Activated CD8-positive, alpha-beta memory T cell treated with anti-CD3 and anti-CD28 coated beads, Interleukin-2, amount 50 U/mL, for 48 hours (primary cell): ENCODE data around the gene CUBN.

ENCODE experiments used
- DNase-seq: peaks from one replicate; pipeline ENCODE4 v3.0.0-alpha.2; 2020

Gene CUBN

GRCh38 chr10:17129741-17130140 lies at the start of gene CUBN:
Gene CUBN, minus strand, starts transcription at chr10:17129811. Its CDS starts 46 bp downstream, at chr10:17129765.
- DNase-seq: no peak

- no peak for DNase-seq
These were observed 49.4 kb upstream of the CUBN start for GRCh38 chr10:17179002-17179401.

- no peak for DNase-seq
These were observed 48.4 kb upstream of the CUBN start for GRCh38 chr10:17178006-17178405.

GRCh38 chr10:17177014-17177413 lies 47.4 kb upstream of the CUBN start:
- DNase-seq: no peak

GRCh38 chr10:17176091-17176490 lies 46.5 kb upstream of the CUBN start:
- no peak for DNase-seq

GRCh38 chr10:17175551-17175950 lies 45.9 kb upstream of the CUBN start:
- no peak for DNase-seq

- no peak for DNase-seq
These were observed 45.0 kb upstream of the CUBN start for GRCh38 chr10:17174626-17175025.

- no peak for DNase-seq
These were observed 41.6 kb upstream of the CUBN start for GRCh38 chr10:17171141-17171641.

GRCh38 chr10:17169803-17170202 lies 40.2 kb upstream of the CUBN start:
- DNase-seq: no peak

- DNase-seq: no peak
These were observed 37.1 kb upstream of the CUBN start for GRCh38 chr10:17166699-17167098.

GRCh38 chr10:17162828-17163227 lies 33.2 kb upstream of the CUBN start:
- no peak for DNase-seq

- no peak for DNase-seq
These were observed 32.2 kb upstream of the CUBN start for GRCh38 chr10:17161775-17162174.

- DNase-seq: no peak
These were observed 27.4 kb upstream of the CUBN start for GRCh38 chr10:17157024-17157423.

GRCh38 chr10:17155826-17156225 lies 26.2 kb upstream of the CUBN start:
- no peak for DNase-seq

GRCh38 chr10:17154116-17154515 lies 24.5 kb upstream of the CUBN start:
- DNase-seq: no peak

GRCh38 chr10:17153321-17153720 lies 23.7 kb upstream of the CUBN start:
- no peak for DNase-seq

GRCh38 chr10:17151716-17152115 lies 22.1 kb upstream of the CUBN start:
- no peak for DNase-seq

GRCh38 chr10:17147884-17148489 lies 18.4 kb upstream of the CUBN start:
- no peak for DNase-seq

GRCh38 chr10:17146892-17147291 lies 17.3 kb upstream of the CUBN start:
- no peak for DNase-seq

GRCh38 chr10:17145239-17145638 lies 15.6 kb upstream of the CUBN start:
- DNase-seq: no peak

- peak; percentile 71 for DNase-seq
These were observed 15.1 kb upstream of the CUBN start for GRCh38 chr10:17144757-17145156.

GRCh38 chr10:17144032-17144431 lies 14.4 kb upstream of the CUBN start:
- DNase-seq: no peak

GRCh38 chr10:17143055-17143690 lies 13.6 kb upstream of the CUBN start:
- DNase-seq: no peak

- DNase-seq: no peak
These were observed 12.1 kb upstream of the CUBN start for GRCh38 chr10:17141504-17142229.
